ENCODE results near the gene SLF2. TPM values are rescaled to one million over a fixed set of nuclear protein-coding genes. Genes with fewer than 3 reads are reported as not detected.

Gene SLF2
- total RNA-seq, 1 experiment from 2014 or later = 23.1 TPM

GRCh38 chr10:100930368-100930767, 17.6 kb downstream of the SLF2 start:
- no peak for DNase-seq
- no peak overlapping the region for H2AFZ ChIP-seq (ENCODE audit: low read length)
- H2BK20ac ChIP-seq (ENCODE audit: low read depth, low read length, poor library complexity, severe bottlenecking) = no peak overlapping the region
- H3K4me3 Mint-ChIP-seq = no peak overlapping the region
- no peaks in the 10 kb centered on the region for H3K4me1 ChIP-seq (ENCODE audit: insufficient read depth, low read length)
- no peak overlapping the region for H3K23ac ChIP-seq (ENCODE audit: insufficient read length, low read depth, low read length)
- no peak overlapping the region for H3K27ac ChIP-seq (ENCODE audit: insufficient read length, low read depth, low read length)
- no peak overlapping the region for H4K5ac ChIP-seq (ENCODE audit: insufficient read length, low read depth, low read length)
- TF ChIP-seq CTCF (conservative IDR thresholded peaks at IDR 0.05) = no peak
- no peak overlapping the region for H2BK5ac ChIP-seq (ENCODE audit: insufficient read length, low read length)
- no peaks in the 10 kb centered on the region for H3K27me3 ChIP-seq (ENCODE audit: insufficient read depth, low read length)
- no peak overlapping the region for H2BK120ac ChIP-seq (ENCODE audit: low read depth, low read length, poor library complexity, severe bottlenecking)
- no peaks in the 10 kb centered on the region for H3K9me3 ChIP-seq (ENCODE audit: control insufficient read depth, low read depth, low read length)
- H3K4me2 ChIP-seq (ENCODE audit: insufficient read depth, insufficient read length, low read length) = no peak overlapping the region
- no peak overlapping the region for H3K27ac Mint-ChIP-seq
- no peak overlapping the region for H3K56ac ChIP-seq (ENCODE audit: insufficient read length, low read depth, low read length)
- no peak overlapping the region for H4K91ac ChIP-seq (ENCODE audit: insufficient read length, low read depth, low read length)
- H3K79me1 ChIP-seq (ENCODE audit: insufficient read depth, low read depth, low read length, poor library complexity, severe bottlenecking) = no peaks in the 10 kb centered on the region
- no peak overlapping the region for H2AK5ac ChIP-seq (ENCODE audit: insufficient read length, low read length)
- H2BK12ac ChIP-seq (ENCODE audit: insufficient read length, low read depth, low read length) = no peak overlapping the region
- H3T11ph ChIP-seq (ENCODE audit: low read length) = no peak overlapping the region
- no peaks in the 10 kb centered on the region for H3K27me3 Mint-ChIP-seq (ENCODE audit: low read depth)
- no peak overlapping the region for H3K18ac ChIP-seq (ENCODE audit: insufficient read length, low read depth, low read length)
- H3K23me2 ChIP-seq (ENCODE audit: insufficient read length, low read depth, low read length, poor library complexity, severe bottlenecking) = no peaks in the 10 kb centered on the region
- no peaks in the 10 kb centered on the region for H3K79me2 ChIP-seq (ENCODE audit: insufficient read depth, low read length)
- H3K14ac ChIP-seq (ENCODE audit: insufficient read depth, low read length) = no peak overlapping the region
- H2BK15ac ChIP-seq (ENCODE audit: low read depth, low read length) = no peak overlapping the region
- no peaks in the 10 kb centered on the region for H3K9me3 Mint-ChIP-seq
- H4K20me1 ChIP-seq (ENCODE audit: control insufficient read depth, insufficient read depth, insufficient read length) = no peaks in the 10 kb centered on the region
- no peak overlapping the region for H4K8ac ChIP-seq (replicated peaks; ENCODE audit: insufficient read length, low read depth, low read length)
- H3K4ac ChIP-seq (ENCODE audit: low read depth, low read length) = no peak overlapping the region
- H3K9ac ChIP-seq (ENCODE audit: extremely low read depth, insufficient read length, low read length) = no peak overlapping the region
- H3K4me1 Mint-ChIP-seq = no peaks in the 10 kb centered on the region
- H3K36me3 Mint-ChIP-seq (ENCODE audit: insufficient read depth in 1 of 3, low read depth in 3 of 3) = peaks cover 7 to 54% (median 42%) of the 10 kb centered on the region in 3 experiments; a peak in 6 of 7 replicates

Measured in H9 (cell line).